ENCODE data around the gene MYL10.

MYL10 gene

DNA sequence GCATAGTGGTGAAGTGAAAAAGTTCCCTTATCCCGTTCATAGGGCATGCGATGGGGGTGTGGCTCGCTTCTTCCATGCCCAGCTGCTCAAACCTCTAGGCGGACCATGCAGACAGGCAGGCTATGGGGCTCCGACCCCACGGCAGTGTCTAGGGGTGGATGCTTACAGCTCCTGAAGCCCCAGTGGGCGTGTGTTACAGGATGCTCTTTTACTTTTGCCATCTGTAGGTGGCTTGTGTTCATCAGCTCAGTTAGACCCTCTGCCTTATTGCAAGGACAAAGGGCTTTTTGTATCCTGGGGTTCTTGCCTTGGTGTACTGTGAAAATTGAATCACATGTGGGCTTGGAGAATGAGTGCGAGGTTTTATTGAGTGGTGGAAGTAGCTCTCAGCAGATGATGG lies at the start of gene MYL10:
Gene MYL10 (minus strand): TSS at position 126 of the 400 bp plus-strand sequence. CDS start 178 bp downstream, outside the sequence.
- no peak for DNase-seq (ENCODE audit: low spot score)

DNA sequence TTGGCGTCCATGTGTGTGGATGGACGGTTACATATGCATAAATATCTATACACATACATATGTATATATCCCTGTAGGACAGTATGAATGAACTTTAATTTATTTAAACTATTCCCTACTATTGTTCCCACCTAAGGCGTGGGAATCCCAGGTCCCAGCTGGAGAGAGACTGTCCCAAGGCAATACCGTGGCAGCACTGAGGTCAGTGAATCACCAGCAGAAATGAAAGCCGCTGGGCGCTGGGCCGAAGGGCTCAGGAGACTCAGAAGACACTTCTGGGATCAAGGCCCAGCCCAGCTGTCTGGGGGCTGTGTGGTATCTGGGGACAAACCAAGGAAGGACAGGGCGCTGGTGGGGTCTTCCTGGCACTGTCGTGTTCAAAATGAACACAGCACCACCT lies 49.6 kb upstream of the MYL10 start:
- DNase-seq (ENCODE audit: low spot score), result no peak

DNA sequence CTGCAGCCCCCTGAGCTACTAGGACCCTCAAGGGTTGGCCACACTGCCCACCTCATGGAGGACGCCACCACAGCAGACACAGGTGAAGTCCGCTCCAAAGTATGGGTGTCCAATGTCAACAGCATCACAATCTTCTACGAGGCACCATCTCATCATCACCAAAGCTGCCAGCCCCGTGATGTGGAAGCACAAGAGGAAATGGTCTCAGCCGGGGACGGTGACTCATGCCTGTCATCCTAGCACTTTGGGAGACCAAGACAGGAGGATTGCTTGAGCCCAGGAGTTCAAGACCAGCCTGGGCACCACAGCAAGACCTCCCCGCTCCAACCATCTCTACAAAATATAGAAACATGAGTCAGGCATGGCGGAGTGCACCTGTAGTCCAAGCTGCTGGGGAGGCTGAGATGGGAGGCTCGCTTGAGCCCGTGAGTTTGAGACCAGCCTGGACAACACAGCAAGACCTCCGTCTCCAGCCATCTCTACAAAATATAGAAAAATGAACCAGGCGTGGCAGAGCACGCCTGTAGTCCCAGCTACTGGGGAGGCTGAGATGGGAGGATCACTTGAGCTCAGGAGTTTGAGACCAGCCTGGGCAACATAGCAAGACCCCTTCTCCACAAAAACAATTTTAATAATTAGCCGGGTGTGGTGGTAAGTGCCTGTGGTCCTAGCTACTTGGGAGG lies 48.8 kb upstream of the MYL10 start:
- no peak for DNase-seq (ENCODE audit: low spot score)

GRCh38 chr7:101677391-101677790 lies 48.3 kb upstream of the MYL10 start:
- no peak for DNase-seq (ENCODE audit: low spot score)

GRCh38 chr7:101676956-101677355 lies 47.9 kb upstream of the MYL10 start:
- no peak for DNase-seq (ENCODE audit: low spot score)

- DNase-seq (ENCODE audit: low spot score), result no peak
These were observed 47.0 kb upstream of the MYL10 start for GRCh38 chr7:101676062-101676598.

GRCh38 chr7:101674439-101674838 lies 45.3 kb upstream of the MYL10 start:
- DNase-seq (ENCODE audit: low spot score), result no peak

DNA sequence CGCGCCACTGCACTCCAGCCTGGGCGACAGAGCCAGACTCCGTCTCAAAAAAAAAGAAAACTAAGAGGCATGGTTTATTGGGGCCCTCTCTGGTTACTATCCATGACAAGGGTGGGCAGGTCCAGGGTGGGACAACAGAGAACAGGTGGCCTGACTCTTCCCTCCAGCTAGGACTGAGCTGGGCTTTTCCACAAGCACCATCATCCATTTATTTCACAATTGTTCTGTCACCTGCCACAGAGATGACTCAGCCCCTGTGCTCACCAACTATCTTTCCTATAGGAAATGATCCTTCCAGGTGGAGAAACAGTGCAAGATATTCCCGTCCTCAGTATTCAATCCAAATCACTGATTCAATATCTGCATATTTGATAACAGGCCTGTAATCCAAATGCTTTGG lies 44.9 kb upstream of the MYL10 start:
- no peak for DNase-seq (ENCODE audit: low spot score)

- no peak for DNase-seq (ENCODE audit: low spot score)
These were observed 44.2 kb upstream of the MYL10 start for GRCh38 chr7:101673315-101673714.

DNA sequence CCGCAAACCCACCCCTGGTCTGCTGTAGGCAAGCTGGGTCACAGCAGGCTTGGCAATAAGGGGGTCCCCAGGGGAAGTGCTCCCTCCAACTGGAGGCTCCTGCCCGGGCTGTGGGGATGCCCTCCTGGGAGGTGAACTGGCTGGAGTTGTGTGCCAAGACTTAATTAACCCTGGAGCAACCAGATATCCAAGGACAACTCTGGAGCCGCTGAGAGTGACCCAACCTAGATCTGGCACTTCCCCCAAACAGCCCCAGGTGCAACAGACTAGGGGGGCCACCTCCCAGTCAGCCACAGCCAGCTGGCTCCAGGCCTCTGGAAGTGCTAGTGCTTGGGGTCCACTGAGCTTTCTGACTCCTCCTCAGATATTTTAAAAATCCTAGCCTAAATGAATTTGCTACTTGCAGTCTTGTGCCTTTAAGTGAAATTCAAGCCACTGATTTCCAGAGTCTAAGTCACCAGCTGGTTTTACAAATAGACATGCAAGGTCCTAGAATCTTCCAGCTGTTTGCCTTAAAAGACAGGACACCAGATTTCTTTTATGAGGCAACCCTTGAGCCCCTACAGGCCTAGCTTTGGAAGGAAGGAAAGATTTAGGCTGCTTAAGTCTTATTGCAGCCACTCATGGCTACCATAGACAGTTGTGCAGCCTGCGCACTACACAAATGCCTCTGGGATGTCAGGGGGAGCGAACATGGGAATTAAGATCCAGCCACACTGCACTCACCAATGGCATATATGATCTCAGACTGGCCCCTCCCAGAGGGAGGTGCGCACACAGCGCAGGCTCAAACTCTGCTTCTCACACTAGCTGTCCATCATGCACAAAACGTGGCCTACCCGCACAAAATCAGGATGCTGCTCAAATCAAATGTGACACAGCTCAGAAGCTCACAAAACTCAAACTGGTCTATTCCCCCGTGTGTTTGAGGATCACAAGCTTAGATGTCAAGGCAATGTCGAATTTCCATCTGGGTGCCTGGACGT lies 42.6 kb upstream of the MYL10 start:
- DNase-seq (ENCODE audit: low spot score), result no peak

DNA sequence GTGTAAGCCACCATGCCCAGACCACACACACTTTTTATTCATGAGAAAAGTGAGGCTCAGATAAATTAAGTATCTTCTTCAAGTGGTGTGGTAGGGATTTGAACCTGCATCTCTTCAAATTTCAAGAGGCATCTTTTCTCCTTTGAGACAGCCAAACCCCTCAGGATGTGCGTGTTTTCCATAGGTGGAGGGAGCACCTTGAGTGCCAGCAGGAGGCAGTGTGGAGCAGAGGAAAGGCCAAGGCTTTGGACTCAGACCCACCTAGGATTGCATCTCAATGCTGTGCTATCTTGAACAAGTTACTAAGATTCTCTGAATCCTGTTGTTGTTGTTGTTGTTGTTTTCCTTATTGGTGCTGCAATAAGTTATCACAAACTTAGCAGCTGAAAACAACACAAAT lies 40.2 kb upstream of the MYL10 start:
- DNase-seq (ENCODE audit: low spot score), result no peak

- no peak for DNase-seq (ENCODE audit: low spot score)
These were observed 39.6 kb upstream of the MYL10 start for GRCh38 chr7:101668726-101669125.

DNA sequence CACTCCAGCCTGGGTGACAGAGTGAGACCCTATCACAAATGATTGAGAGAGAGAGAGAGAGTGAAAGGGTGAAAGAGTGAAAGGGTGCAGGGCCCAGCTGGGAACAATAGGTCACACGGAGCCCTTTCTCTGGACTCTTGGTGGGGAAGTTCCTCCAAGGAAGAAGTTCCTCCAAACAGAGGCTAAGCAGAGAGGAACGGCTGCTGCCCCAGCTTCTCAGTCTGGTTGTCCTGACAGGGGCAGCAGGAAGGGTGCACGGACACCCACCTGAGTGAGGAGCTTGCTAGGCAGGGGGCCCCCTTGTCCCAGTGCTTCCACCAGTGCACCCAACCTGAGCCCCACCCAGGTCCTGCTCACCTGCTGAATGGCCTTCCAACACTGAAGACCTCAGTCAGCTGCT lies 38.8 kb upstream of the MYL10 start:
- no peak for DNase-seq (ENCODE audit: low spot score)

- no peak for DNase-seq (ENCODE audit: low spot score)
These were observed 38.3 kb upstream of the MYL10 start for GRCh38 chr7:101667399-101667798.

DNA sequence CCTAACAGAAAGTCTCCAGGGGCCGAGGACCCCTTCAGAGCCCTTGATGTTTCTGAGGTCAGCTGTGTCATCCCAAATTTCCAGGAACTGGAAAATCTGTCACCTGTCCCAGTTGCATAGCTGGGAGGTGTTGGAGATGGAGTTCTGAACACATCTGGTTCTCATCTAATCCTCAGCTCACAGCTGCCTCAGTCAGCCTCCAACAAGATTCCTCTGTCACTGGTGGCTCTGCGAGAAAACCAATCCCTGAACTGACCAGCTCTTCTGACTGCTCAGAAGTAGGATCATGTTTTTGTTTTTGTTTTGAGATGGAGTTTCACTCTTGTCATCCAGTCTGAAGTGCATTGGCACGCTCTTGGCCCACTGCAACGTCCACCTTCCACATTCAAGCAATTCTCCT lies 37.6 kb upstream of the MYL10 start:
- DNase-seq (ENCODE audit: low spot score), result no peak

GRCh38 chr7:101666293-101666692 lies 37.2 kb upstream of the MYL10 start:
- no peak for DNase-seq (ENCODE audit: low spot score)

DNA sequence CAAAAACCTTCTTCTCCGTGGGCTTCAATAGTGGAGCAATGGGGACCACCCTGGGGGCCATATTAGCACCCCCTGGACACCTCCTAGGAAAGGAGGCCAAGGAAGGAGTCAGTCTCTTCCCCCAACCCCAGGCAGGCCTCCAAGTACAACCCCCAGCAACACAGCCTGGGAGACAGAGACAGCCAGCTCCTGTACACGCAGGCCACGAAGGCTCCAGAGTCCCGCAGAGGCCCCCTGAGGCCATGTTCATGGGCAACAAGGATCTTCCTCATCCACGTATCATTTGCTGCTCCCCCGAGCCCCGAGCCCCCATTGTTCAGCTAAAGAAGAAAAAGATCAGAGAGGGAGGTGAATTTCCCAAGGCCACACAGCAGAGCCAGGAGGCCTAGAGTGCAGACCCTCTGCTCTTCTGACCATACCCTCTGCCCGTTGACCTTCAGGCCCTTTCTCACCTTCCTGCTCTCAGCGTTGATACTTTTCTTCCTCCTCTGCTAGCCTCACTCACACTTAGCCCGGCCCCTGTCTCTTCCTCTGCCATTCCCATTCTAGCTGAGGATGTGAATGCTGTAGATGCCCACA lies 35.9 kb upstream of the MYL10 start:
- DNase-seq (ENCODE audit: low spot score), result no peak

DNA sequence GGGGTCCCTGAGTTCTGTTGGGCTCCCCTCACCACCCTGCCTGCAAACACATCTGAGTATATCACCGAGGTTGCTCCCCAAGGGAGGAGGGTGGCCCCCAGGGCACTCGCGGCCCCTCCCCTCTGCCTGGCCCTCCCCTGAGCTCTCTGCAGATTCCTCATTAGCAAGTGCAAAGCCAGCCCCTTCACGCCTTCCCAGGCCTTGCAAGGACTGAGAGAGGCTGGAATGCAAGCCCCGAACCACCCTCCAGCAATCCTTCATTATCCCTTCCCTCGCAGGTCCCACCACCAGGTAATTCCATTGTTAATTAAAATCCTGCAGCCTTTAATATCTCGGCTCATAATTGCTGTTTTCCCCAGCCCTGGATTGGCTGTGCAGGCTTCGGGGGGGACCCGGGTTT lies 35.3 kb upstream of the MYL10 start:
- DNase-seq (ENCODE audit: low spot score), result no peak

DNA sequence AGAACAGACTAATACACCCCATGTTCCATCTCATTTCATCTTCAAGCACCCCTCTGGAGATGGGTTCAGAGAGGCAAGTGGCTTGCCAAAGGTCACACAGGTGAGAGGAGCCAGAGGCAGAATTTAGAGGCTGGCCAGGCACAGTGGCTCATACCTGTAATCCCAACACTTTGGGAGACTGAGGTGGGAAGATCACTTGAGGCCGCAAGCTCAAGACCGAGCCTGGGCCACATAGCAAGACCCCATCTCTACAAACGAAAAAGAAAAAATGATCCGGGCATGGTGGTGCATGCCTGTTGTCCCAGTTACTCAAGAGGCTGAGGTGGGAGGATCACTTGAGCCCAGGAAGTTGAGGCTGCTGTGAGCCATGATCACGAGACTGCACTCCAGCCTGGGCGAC lies 34.7 kb upstream of the MYL10 start:
- no peak for DNase-seq (ENCODE audit: low spot score)

GRCh38 chr7:101662447-101662998 lies 33.4 kb upstream of the MYL10 start:
- no peak for DNase-seq (ENCODE audit: low spot score)

- DNase-seq (ENCODE audit: low spot score), result no peak
These were observed 30.6 kb upstream of the MYL10 start for GRCh38 chr7:101659706-101660105.

GRCh38 chr7:101657171-101657570 lies 28.1 kb upstream of the MYL10 start:
- DNase-seq (ENCODE audit: low spot score), result no peak
